Left ventricle myocardium superior (tissue), 1 donor: ENCODE results near the gene TIMM17A. TPM values are rescaled to one million over a fixed set of nuclear protein-coding genes. Genes with fewer than 3 reads are reported as not detected.
A peak's percentile ranks its signal among the peaks of the same experiment; 100 is the strongest.

Experiments
- ATAC-seq: fragments of 200-7000 bp; cut with Tn5 transposase; one replicate; pipeline ENCODE4 v1.9.1; 2020; ENCODE audit warnings: mild to moderate bottlenecking, moderate library complexity
- DNase-seq: peaks from one replicate; pipeline ENCODE4 v3.0.0-alpha.2; 2020
- intact Hi-C: fragments of 100-400 bp; cut with micrococcal nuclease; formaldehyde crosslinking; loops from one replicate; pipeline ENCODE4 v1.11.0; 2022
- long read RNA-seq: library from polyadenylated mRNA; unstranded; transcript quantifications from one replicate; pipeline ENCODE4 v2.0.0, GENCODE V29; 2021
- total RNA-seq: library from RNA; stranded (reverse); fragmentation: NEBNext Ultra II Directional; extraction: Animal tissue kit (Norgen Biotek cat#: 25700); gene quantifications from one replicate; pipeline ENCODE4 v1.2.1, GENCODE V29; 2021
- donor health status: DM: no; HTN: yes; CAD: no; lungs with severe emphysema.

TIMM17A gene
- total RNA-seq = 79.0 TPM
- long read RNA-seq, transcript TIMM17A-201 (6 exons, 1,659 nt) = major isoform, 75 of 91 reads
- long read RNA-seq, partial matches to known transcripts = 14 of 91 reads
- long read RNA-seq, other reads (novel, unspliced or antisense) = 2 of 91 reads

- ATAC-seq (peak; percentile 100), DNase-seq (peak; percentile 97)
- intact Hi-C loops = no loop called here
These were observed at the start of gene TIMM17A for GRCh38 chr1:201955009-201955728. Gene TIMM17A, plus strand, starts transcription at chr1:201955503. Its CDS starts 24 bp downstream, at chr1:201955527.

- intact Hi-C loops = no loop called here
- DNase-seq (no peak), ATAC-seq (no peak)
These were observed 49.0 kb upstream of the TIMM17A start for GRCh38 chr1:201906336-201906735.

GRCh38 chr1:201907621-201908020 is 47.7 kb upstream of the TIMM17A start:
- ATAC-seq (no peak), DNase-seq (no peak)
- intact Hi-C loops = no loop called here

- no peak for DNase-seq
- ATAC-seq = no peak
- intact Hi-C loops = no loop called here
These were observed 43.3 kb upstream of the TIMM17A start for GRCh38 chr1:201911826-201912571.

GRCh38 chr1:201912832-201913231 is 42.5 kb upstream of the TIMM17A start:
- intact Hi-C loops = no loop called here
- DNase-seq (no peak), ATAC-seq (no peak)

- no peak for DNase-seq
- intact Hi-C loops = no loop called here
- no peak for ATAC-seq
These were observed 40.7 kb upstream of the TIMM17A start for GRCh38 chr1:201914456-201915235.

- peak; percentile 63 for ATAC-seq
- intact Hi-C loops = no loop called here
- DNase-seq = peak; percentile 60
These were observed 38.6 kb upstream of the TIMM17A start for GRCh38 chr1:201916649-201917249.

GRCh38 chr1:201917362-201918033 is 37.8 kb upstream of the TIMM17A start:
- ATAC-seq (peak; percentile 83), DNase-seq (no peak)
- intact Hi-C loops = no loop called here

- no peak for ATAC-seq
- DNase-seq = no peak
- intact Hi-C loops = no loop called here
These were observed 37.0 kb upstream of the TIMM17A start for GRCh38 chr1:201918343-201918742.

GRCh38 chr1:201921952-201922558 is 33.2 kb upstream of the TIMM17A start:
- intact Hi-C loops = no loop called here
- ATAC-seq = no peak

GRCh38 chr1:201925301-201925567 is 30.1 kb upstream of the TIMM17A start:
- ATAC-seq (no peak), DNase-seq (no peak)
- intact Hi-C loops = no loop called here

More at GRCh38 chr1:201921952-201922558, 33.2 kb upstream of the TIMM17A start:
- DNase-seq = no peak

- ATAC-seq (peak; percentile 35), DNase-seq (no peak)
- intact Hi-C loops = no loop called here
These were observed 29.2 kb upstream of the TIMM17A start for GRCh38 chr1:201925981-201926645.

GRCh38 chr1:201928266-201928665 is 27.0 kb upstream of the TIMM17A start:
- DNase-seq = no peak
- intact Hi-C loops = no loop called here
- ATAC-seq = no peak

GRCh38 chr1:201930137-201930536 is 25.2 kb upstream of the TIMM17A start:
- ATAC-seq = no peak
- intact Hi-C loops = no loop called here
- no peak for DNase-seq

- DNase-seq (no peak), ATAC-seq (no peak)
- intact Hi-C loops = no loop called here
These were observed 24.5 kb upstream of the TIMM17A start for GRCh38 chr1:201930803-201931202.

GRCh38 chr1:201933840-201934430 is 21.4 kb upstream of the TIMM17A start:
- intact Hi-C loops = no loop called here
- DNase-seq (no peak), ATAC-seq (no peak)

- intact Hi-C loops = no loop called here
- ATAC-seq = no peak
- DNase-seq = no peak
These were observed 17.6 kb upstream of the TIMM17A start for GRCh38 chr1:201937624-201938213.
